ENCODE measurements around the gene OR10A4.

DNA sequence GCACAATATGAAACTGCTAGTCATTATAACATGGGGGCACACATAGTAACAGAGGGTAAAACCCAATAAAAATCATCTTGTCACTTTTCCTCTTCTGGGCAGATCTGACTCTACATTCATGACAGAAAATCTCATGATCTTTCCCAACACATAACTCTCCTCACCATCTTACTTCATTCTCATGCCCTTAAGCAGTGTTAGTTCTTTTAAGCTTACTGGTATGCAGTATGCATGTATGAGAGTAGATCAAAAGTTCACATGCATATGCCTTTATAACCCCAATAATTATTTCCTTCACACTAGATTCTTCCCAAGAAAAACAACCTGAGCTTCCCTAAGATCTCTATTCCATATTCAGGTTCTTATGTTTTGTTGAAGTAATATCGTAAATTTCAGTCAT, 5.1 kb upstream of the OR10A4 start:
- no peak for TF ChIP-seq CTCF (IDR thresholded peaks at IDR 0.05)
- TF ChIP-seq POLR2A (IDR thresholded peaks at IDR 0.05): no peak

All from ovary (tissue), 3 donors.